Activated gamma-delta T cell (primary cell): ENCODE results near the gene POLRMT.

Experiments
- DNase-seq: peaks from one replicate; lab custom pipeline; 2025; lab: John Stamatoyannopoulos, UW

POLRMT gene

DNA sequence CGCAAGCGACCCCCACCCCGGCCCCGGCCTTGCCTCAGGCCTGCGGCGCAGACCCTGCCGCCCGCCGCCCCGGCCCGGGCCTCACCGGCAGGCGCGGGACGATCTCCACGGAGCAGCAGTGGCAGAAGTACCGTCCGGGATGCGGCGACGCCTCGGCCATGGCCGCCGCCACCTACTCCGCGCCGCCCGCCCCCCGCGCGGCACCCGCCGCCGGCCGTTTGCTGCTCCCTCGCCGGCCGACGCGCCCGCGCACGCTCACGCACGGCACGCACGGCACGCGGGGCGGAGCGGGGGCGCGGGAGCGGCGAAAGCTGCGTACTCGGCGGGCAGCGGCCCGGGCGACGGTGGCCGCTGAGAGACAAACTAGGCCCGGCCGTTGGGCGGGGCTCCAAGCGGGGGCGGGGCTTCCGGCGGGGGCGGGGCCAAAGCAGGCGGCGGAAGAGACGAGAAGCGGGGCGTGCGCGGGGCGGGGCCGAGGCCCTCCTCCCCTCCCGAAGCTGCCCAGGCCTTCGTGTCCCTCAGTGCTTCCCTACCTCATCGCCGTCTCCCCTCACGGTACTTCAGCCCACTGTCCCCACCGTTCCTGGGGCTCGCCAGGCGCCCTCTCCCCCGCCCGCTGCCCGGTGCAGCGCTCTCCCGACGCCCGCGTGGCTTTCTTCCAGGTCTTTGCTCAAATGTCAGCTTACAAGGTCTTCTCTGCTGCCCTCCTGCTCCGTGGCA, 29.8 kb upstream of the POLRMT start, which contains the start of gene RNF126:
Gene RNF126, minus strand, starts transcription at position 253 of the 720 bp plus-strand sequence. Its CDS starts 93 bp downstream, at position 160.
- DNase-seq = peak; percentile 95

DNA sequence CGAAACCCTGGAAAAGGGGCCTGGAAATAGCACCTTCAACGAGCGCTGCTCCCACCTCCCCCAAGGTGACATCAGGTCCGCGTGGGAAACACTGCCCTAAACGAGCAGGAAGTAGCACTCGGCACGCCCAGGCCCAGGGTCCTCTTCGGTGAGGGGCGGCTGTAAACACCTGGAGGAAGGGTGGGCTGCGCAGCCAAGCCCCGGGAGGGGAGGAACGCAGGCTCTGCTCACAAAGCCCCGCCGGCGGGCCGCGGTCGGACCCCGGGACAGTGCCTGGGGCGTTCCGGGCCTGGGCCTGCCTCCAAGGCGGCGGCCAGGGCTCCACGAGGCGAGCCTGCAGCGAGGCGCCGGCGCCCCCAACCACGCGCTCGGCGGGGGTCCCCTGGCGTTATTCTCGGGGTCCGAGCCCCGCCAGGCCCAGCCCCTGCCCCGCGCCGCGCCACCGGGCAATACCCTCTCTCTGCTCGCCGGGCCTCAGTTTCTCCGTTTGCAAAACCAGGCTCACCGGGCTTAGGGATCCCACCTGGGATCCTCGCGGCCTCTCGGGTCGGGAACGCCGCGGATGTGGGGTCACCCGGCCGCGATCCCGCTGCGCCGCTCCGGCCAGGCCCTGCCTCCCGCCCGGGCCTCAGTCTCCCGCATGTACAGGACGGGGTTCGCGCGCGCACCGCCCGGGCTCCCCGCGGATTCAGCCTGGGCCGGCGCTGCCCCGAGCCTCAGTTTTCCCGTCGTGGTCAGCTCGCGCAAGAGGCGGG, 29.0 kb upstream of the POLRMT start:
- peak; percentile 61 for DNase-seq

DNA sequence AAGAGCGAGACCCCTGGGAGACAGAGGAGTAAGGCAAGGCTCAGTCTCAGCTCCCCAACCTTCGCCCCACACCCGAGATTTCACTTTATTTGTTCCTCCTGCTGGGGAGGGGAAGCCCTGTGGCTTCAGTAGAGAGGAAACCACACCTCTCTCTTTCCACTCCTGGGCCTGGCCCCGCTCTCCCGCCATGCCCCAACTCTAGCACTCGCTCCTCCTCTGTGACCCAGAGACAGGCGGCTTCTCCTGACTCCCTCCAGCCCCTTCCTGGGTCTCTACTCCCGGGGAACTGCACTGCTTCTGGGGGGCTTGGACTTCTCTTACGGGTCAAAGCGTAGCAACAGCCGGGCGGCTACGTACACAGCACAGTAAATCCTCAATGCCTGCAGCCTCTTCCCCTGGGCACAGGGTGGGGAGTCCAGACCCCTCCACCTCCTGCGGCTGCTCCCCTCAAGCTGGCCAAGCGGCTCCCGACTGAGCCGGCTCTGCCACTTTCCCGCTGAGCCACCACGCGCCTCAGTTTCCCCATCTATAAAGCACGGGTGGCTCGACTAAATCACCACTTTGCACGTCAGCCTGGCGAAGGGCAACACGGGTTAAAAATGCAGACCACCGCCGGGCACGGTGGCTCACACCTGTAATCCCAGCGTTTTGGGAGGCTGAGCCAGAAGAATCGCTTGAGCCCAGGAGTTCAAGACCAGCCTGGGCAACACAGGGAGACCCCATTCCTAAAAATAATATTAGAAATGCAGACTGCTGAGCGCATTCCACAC, 28.3 kb upstream of the POLRMT start:
- DNase-seq = peak; percentile 40

DNA sequence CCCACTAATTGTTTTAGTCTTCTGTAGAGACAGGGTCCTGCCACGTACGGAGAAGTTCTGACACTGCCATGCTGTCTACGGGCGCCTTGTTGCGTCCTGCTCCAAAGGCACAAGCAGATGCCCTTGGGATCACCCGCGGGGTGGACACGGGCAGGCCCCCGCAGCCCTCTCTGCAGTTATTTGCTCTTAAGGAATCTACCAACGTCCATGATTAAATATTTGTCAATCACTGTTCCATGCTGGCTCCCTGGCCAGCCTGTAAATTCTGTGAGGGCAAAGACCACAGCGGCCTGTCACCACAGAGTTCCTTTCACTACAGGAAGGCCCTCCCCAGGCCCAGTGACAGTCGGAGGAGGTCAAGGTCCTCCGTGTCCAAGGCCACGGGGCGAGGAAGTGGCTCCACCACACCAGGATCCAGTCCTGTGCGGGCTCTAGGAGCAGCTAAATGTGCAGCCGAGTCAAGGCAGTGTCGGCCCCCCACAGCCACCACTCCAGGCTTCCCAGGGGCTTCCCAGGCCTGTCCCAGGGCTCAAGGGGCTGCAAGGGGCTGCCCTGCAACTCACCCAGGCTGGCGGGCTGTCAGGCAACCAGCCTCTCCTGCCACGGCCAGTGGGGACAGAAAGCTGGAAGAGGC, 27.6 kb upstream of the POLRMT start:
- no peak for DNase-seq

DNA sequence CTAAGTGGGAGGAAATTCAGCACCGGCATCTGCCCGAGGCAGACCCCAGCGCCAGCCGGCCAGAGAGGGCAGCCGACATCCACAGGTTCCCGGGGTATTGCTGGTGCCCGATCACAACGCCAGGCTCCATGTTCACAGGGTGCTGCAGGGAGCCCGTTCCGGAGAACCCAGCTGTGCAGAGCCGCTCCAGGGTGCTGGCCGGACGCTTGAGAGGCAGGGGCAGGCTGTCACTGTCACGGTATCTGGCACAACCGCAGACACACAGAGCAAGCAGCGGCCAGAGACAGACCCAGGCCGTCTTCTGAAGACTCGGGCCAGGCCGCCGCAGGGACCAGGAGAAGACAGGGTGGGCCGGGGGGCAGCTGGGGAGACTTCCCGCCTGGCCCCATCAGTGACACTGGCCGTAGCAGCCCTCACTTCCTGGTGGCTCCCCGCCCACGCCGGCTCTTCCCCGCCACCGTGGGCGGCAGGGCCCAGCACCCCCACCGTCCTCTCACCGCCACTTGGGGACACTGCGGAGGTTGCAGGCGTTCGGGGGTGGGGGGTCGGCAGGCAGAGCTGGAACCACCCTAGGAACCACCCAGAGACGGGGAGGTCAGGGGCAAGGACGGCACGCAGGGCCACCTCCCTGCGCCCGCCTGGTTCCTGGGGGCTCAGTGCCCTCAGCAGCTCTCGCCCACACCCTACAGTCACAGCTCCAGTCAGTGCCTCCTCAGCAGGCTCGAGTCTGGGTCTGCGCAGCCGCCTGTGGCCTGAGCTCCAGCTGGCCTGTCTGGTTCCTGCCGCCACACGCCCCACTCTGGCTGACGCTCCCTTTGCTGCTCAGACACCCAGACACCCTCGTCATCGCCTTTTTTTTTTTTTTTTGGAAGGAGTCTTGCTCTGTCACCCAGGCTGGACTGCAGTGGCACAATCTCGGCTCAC, 25.8 kb upstream of the POLRMT start:
- peak; percentile 85 for DNase-seq

DNA sequence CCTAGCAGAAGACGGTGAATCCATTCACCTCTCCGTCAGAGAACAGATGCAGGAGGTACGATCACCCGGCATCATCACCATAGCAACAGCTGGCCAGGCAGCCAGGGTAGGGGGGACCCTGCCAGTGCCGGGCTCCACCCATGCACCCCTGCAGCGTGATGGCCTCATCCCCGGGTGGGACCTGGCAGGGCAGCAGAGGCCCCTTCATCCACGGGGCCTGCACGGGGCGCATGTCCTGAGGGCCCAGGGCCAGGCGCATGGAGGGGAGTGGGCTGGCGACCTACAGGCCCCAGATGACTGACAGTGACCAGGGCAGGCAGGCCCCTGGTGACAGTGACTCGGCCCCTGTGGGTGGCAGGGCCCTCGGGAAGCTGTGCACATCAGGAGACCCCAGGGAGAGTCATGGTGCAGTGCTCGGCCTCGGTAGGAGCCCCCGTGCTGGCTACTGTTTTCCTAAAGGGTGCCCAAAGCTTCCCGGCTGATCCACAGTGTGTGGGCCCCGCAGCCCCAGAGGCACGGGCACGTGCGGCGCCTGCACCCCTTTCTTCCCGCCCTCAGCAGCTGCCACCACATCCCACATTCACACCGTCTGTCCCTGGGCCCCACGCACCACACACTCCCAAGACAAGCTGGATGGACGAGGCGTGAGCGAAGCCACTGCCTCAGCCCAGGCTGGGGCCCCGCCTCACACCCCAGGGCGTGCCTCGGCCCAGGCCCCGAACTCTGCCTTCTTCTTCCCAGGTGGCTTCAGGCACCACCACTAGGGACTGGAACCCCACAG, 24.9 kb upstream of the POLRMT start:
- no peak for DNase-seq

DNA sequence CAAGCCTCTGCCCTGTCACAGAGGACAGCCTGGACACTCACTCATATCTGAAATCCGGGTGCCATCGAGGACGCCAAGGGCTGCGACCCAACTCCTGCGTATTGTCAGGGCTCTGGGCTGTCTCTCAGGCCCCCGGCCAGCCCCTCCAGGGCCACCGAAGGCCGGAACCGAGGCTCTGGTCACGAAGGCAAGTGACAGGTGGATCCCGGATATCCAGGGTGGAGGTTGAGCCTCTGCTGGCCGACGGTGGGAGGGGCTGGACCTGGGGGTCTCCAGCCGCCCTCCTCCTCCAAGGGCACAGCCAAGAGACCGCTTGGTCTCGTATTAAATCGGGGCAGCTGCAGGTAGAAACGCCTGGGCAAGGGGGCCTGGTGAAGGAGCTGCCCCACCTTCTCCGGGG, 24.3 kb upstream of the POLRMT start:
- no peak for DNase-seq

DNA sequence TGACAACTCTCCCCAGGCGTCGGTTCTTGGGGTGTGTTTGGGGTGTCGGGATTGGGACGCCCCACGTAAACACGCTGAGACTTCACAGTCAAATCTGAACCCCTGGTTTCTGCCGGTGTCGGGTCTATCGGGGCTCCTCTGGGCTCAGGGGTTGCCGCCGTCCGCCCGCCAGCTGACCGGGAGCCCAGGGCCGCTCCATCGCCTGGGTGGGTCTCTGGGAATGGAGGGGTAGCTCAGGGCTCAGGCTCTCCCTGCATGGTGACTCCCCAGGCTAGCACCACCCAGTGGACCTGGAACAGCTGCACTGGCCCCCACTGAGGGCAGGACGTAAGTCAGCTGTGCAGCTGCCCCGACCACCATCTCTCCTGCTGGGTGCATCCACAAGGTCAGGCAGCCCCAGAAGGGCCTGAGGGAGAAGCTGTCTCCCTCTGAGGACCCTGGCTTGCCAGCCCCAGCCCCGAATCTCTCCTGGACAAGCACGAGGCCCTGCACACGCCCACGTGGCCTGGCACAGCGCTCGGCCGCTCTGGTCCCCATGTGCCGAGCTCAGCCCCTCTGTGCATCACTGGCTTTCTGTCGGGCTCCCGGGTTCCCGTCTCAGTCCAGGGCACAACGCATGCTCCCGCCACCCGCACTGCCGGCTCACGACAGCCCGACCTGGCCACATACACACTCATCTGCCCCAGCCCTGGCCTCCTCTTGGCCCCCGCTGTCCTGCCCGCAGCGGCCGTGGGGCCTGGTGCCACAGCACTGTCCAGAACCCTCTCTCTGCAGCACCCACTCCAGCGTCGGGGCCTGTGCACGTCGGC, 23.6 kb upstream of the POLRMT start:
- DNase-seq = no peak

DNA sequence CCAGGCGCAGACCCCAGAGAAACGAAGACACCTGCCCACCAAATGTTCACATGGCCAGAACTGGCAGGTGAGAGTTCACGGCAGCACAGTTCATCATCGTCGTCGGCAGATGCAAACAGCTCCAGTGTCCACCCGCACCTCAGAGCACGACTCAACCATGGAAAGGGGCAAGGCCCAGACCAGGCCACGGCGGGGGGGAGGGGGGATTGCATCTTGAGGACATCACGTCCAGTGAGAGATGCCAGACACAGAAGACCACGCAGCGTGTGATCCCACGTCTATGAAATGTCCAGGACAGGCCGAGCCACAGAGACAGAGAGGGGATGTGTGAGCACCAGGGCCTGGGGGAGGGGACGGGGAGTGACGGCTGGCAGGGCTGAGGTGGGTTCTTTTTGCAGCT, 22.4 kb upstream of the POLRMT start:
- DNase-seq = no peak

DNA sequence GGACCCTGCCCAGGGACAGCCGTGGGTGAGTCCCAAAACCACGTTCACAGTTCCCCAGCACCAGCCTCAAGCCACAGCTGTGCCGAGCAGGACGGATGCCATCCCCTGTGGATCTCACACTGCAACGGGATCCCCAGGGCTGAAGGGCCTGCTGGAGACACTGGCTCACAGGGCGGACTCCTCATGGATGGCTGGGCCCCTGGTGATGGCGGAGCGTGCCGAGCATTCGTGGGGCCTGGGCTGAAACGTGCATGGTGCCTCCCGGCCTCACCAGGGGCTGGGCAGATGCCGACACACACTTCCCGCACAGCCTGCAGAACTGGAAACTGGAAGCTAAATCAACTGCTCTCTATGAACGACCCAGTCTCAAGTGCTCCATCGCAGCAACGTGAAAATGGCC, 20.1 kb upstream of the POLRMT start:
- no peak for DNase-seq

DNA sequence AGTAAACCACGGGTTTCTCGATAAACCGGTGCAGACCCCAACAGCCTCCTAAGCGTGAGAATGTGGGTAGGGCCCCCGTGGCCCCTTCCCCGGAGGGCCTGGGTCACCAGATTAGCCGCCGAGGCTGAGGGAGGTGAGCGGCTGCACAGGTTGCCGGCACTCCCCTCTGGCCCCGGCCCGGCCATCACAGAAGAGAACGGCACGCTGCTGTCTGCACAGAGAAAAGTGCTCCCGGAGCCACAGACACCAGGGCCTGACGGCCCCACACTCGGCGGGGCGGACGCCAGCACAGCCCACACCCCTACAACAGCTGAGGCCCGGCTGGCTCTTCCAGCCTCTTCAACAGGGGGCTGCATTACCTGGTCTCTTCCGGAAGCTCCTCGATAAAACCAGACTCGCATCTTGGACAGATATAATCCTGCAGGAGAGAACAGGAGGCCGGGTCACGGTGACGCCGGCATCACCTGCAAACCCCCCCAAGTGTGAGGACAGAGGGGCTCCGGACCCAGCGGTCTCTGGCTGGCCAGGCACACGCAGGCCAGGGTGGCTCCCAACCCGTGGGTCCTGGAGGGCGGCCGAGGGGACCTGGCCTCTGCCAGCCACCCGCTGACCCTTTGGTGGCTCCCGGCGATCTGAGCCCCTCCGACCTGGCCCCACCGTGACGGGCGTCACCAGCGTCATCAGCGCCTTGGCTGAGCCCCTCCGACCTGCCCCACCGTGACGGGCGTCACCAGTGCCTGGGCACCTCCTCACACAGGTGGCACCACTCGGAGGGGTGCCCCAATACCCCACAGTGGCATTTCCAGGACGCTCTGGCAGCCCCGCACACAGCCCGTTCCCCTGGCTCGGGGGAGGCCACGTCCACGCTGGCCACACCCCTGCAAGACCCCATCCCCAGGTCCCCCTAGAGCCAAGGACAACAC, 19.4 kb upstream of the POLRMT start:
- DNase-seq = no peak

DNA sequence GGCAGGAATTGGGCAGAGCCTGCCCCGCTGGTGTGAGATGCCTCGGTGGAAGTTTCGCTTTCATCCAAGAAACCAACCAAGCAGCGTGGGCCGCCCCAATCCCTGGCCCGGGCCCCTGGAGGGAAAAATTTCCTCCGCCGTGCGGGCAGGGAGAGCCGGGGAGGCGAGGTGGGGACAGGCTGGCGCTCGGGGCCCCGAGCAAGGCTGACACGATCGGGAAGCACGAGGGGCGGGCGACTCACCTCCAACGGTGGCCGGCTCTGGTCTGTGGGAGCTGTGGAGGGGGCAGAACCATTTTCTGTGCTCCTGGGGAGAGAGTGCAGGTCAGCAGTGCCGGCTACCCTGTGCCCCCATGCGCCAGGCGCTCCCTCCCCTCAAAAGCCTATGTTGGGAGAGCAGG, 18.7 kb upstream of the POLRMT start:
- no peak for DNase-seq

DNA sequence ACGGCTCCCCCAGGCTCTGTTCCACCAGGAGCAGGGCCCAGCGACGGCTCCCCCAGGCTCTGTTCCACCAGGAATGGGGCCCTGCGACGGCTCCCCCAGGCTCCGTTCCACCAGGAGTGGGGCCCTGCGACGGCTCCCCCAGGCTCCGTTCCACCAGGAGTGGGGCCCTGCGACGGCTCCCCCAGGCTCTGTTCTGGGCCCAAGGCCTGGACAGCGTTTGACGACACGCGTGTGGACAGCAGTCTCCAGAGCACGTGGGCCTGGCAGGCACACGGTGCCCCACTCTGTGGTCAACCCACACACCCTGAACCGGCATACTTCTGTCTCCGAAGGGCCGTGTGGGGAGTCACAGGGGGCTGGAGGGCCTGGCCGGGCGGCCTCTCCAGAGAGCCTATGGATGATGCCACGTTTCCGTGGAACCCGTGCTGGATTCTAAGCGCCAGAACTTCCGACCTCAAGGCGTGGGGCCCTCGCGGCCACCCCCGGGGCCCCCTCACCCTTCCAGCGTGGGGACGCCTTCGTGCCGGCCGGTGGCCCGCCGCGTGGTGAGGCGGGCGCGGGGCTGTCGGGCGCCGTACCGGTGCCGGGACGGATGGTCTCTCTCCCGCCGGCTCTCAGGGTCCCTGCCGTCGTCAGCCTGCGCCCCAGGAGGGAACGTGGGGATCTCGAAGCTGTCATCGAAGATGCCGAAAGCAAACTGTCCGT, 17.9 kb upstream of the POLRMT start:
- no peak for DNase-seq

DNA sequence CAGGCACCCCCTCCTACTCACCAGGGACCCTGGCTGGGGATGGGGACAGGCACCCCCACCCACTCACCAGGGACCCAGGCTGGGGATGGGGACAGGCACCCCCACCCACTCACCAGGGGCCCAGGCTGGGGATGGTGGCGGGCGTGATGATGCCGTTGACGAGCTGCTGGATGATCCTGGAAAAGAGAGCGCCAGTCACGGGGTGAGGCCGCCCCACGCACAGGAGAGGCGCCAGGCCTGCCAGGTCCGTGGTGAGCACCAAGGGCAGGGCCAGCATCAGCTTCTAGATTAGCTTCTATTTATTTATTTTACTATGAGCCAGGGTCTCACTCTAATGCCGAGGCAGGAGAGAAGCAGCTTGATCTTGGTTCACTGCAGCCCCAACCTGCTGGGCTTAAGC, 16.8 kb upstream of the POLRMT start:
- no peak for DNase-seq

DNA sequence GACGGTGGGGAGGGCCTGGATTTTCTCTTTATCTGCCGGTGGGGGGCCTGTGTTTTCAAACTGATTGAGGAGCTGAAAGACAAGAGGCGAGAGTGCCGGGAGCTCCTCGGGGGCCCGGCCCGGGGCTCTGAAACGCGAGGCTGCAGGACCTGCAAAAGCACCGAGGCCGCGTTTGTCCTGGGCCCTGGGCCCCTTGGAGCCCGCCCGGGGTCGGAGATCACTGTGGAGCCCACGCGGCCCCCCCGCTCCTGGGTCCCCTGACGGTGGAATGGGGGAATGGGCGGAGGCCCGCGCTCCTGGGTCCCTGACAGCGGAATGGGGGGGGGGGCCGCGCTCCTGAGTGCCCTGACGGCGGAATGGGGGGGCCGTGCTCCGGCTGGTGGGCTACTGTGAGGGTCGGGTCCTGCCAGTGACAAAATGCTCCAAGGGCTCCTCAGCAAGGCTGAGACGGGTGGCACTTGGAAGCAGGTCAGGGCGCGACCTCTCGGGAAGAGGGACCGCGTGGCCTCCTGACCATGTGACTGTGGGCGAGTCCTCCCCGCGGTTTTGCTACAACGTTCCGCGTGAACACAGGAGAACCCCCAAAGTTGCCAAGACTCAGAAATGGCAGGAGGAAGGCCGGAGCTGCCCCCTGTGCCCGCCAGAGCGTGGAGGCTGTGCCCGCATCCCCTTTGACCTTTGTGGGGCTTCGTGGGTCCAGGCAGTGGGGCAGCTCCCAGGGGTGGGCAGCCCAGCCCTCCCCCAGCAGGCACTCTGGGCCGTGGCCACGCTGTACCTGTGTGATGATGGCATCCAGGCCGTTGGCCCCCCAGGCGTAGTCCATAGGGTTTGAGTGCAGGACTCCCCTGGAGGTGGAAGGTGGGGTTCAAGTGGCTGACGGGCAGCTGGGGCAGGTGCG, 15.8 kb upstream of the POLRMT start:
- DNase-seq = no peak

DNA sequence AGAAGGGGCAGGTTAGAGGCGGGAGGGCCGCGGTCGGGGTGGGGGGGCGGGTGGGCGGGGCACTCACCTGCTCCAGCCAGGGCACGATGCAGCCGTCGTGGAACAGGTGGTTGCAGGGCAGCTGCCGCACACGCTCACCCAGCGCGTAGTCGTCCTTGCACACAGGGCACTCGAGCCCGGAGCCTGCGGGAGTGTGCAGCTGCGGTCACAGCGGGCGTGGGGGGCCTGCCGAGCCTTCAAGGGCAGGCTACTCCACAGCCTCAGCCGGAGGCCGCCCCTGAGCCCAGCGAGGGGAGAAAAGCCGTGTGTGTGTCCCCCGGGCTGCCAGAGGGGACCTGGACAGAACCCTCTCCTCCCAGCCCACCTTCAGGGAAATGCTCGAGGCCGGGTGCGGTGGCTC, 15.0 kb upstream of the POLRMT start:
- no peak for DNase-seq
